SW480 (cell line): ENCODE results near the gene VAV2.

ENCODE experiments used
- DNase-seq: peaks from one replicate; pipeline ENCODE4 v3.0.0-alpha.2; 2016; ENCODE audit warnings: low spot score

Gene VAV2

GRCh38 chr9:133980864-133981588 lies 11.1 kb downstream of the VAV2 start:
- DNase-seq, result no peak

GRCh38 chr9:133979921-133980863 lies 11.9 kb downstream of the VAV2 start:
- no peak for DNase-seq

- DNase-seq, result no peak
Measured at GRCh38 chr9:133979273-133979920, 12.7 kb downstream of the VAV2 start.

GRCh38 chr9:133978899-133979272 lies 13.2 kb downstream of the VAV2 start:
- no peak for DNase-seq

GRCh38 chr9:133978226-133978898 lies 13.8 kb downstream of the VAV2 start:
- DNase-seq, result no peak

- DNase-seq, result no peak
Measured at GRCh38 chr9:133977421-133978201, 14.5 kb downstream of the VAV2 start.

- no peak for DNase-seq
Measured at GRCh38 chr9:133976887-133977286, 15.2 kb downstream of the VAV2 start.

GRCh38 chr9:133976191-133976861 lies 15.8 kb downstream of the VAV2 start:
- no peak for DNase-seq

GRCh38 chr9:133975511-133975910 lies 16.6 kb downstream of the VAV2 start:
- DNase-seq, result no peak

GRCh38 chr9:133974631-133975341 lies 17.3 kb downstream of the VAV2 start:
- no peak for DNase-seq

GRCh38 chr9:133973791-133974630 lies 18.1 kb downstream of the VAV2 start:
- peak; percentile 18 for DNase-seq

- DNase-seq, result no peak
Measured at GRCh38 chr9:133973111-133973790, 18.9 kb downstream of the VAV2 start.

- DNase-seq, result peak; percentile 83
Measured at GRCh38 chr9:133971981-133972941, 19.9 kb downstream of the VAV2 start.

GRCh38 chr9:133971121-133971951 lies 20.8 kb downstream of the VAV2 start:
- no peak for DNase-seq

- no peak for DNase-seq
Measured at GRCh38 chr9:133970581-133971058, 21.5 kb downstream of the VAV2 start.
